Body of pancreas (tissue), 4 donors: ENCODE results near the gene KLK2.

Experiments used
- POLR2A ChIP-seq, 3 donors: fragments of 450-650 bp; IDR thresholded peaks; one replicate each; pipeline ENCODE4 v1.6.1; 2016; ENCODE audit warnings: antibody characterized with exemption in 3 of 3, mild to moderate bottlenecking in 2 of 3
- TF ChIP-seq, protein P1 (sequence below), 7 experiments: fragments of 450-650 bp in 4 of 7; fragments of 200-600 bp in 3 of 7; sonication (generic) in 3 of 7; IDR thresholded peaks; one replicate each; pipeline ENCODE4 v1.5.1; 2016 to 2019; ENCODE audit warnings: antibody characterized with exemption in 7 of 7

DNA sequence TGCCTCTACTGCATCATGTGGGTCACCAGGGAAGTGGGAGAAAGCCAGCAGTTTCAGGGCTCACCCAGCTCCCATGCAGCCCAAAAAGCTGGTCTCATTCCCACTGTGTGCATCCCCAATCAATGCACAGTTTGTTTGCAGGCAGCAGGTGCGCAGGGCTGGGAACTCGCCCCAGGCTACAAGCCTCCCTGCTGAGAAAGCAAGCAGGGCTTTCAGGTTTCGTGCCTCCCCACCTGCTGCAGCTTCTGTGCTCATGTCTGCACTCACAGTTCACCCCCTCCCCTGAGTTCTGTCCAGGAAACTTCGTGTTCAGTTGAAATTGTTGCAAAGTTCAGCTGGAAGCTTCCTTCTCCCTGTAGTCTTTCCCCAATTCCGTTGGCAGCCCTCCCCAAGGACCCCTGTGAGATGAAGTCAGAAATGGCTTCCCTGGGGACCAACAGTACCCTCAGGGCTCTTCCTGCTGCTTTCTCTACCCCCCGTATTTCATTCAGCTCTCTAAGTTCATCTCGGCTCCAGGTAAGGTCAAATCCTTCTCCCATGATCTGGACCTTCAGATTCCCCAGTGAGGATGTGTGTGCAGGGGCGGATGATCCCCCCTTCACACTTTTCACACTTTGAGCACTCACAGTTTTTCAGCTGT lies 28.8 kb upstream of the KLK2 start:
- TF ChIP-seq, protein P1, sequence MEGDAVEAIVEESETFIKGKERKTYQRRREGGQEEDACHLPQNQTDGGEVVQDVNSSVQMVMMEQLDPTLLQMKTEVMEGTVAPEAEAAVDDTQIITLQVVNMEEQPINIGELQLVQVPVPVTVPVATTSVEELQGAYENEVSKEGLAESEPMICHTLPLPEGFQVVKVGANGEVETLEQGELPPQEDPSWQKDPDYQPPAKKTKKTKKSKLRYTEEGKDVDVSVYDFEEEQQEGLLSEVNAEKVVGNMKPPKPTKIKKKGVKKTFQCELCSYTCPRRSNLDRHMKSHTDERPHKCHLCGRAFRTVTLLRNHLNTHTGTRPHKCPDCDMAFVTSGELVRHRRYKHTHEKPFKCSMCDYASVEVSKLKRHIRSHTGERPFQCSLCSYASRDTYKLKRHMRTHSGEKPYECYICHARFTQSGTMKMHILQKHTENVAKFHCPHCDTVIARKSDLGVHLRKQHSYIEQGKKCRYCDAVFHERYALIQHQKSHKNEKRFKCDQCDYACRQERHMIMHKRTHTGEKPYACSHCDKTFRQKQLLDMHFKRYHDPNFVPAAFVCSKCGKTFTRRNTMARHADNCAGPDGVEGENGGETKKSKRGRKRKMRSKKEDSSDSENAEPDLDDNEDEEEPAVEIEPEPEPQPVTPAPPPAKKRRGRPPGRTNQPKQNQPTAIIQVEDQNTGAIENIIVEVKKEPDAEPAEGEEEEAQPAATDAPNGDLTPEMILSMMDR (IDR thresholded peaks at IDR 0.05), result no peak
- no peak for TF ChIP-seq POLR2A (IDR thresholded peaks at IDR 0.05)
